Dedifferentiated amniotic fluid mesenchymal stem cell (primary cell): ENCODE measurements around the gene YWHAB.

Source experiments
- DNase-seq: peaks from one replicate; pipeline ENCODE4 v3.0.0-alpha.2; 2016; ENCODE audit errors: extremely low spot score

Gene YWHAB

GRCh38 chr20:44911264-44911921, 25.9 kb downstream of the YWHAB start:
- no peak for DNase-seq

- no peak for DNase-seq
Measured at GRCh38 chr20:44912189-44912588, 26.7 kb downstream of the YWHAB start.

GRCh38 chr20:44914924-44915323, 29.4 kb downstream of the YWHAB start:
- no peak for DNase-seq

- DNase-seq, result no peak
Measured at GRCh38 chr20:44916586-44916985, 31.1 kb downstream of the YWHAB start.

DNA sequence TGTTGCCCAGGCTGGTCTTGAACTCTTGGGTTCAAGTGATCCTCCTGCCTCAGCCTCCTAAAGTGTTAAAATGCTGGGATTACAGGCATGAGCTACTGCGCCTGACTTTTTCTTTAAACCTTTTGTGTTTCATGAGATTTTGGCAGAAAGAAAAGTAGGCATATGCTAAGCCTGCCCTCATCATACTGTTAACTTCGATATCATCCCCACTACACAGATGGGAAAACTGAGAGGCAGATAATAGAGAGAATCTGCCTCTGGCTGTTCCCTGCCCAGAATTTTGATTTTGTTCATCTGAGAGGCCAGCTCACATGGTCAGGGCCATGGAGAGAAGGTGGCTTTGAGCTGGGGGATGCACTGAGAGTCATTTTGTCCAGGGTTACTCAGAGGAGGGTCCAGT, 31.9 kb downstream of the YWHAB start:
- DNase-seq, result no peak

- DNase-seq, result no peak
Measured at GRCh38 chr20:44918342-44918741, 32.8 kb downstream of the YWHAB start.

DNA sequence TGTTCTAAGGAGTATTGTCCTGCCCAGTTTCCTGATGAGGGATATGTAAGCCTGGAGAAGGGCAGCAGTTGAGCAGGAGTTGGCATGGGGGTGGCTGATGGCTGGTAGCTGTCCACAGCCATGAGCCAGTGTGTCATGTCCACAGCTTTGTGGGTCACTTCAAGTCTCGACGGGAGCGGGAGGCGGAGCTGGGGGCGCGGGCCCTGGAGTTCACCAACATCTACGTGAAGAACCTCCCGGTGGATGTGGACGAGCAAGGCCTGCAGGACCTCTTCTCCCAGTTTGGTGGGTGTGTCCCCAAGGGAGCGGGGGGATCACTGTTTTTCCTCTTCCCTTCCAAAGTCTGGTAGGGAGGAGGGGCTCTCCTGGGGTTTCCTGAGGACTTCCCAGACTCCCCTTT, 33.3 kb downstream of the YWHAB start:
- DNase-seq, result no peak

DNA sequence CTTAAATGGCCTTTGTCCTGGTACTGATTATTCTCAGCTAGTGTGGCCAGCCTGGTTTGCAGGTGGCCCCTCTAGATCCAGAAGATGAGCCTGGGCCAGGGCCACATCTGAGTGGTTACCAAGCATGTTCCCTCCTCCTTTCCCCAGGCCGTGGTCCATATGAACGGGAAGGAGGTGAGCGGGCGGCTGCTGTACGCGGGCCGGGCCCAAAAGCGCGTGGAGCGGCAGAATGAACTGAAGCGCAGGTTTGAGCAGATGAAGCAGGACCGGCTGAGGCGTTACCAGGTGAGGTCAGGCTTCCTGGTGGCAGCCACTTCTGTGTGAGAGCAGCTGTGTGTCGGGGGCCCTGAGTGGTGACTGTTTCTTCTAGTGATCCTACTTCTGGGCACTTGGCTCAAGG, 35.9 kb downstream of the YWHAB start:
- no peak for DNase-seq

DNA sequence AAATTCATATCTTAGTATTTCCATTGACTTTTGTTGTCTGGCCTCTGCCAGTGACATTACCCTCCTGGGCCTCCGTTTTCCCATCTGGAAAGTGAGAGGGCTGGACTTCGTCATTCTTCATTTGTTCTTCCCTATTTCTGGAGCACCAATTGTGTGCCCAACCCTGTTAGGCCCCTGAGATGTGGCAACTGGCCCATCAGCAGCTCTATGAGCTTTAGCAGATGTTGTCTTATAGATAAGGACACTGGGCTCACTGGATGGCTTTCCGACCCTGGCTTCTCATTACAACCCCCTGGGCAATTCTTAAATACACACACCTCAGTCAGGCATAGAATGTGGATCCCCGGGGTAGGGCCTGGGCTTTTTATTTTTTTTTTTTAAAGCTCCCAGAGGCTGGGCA, 39.0 kb downstream of the YWHAB start:
- no peak for DNase-seq

DNA sequence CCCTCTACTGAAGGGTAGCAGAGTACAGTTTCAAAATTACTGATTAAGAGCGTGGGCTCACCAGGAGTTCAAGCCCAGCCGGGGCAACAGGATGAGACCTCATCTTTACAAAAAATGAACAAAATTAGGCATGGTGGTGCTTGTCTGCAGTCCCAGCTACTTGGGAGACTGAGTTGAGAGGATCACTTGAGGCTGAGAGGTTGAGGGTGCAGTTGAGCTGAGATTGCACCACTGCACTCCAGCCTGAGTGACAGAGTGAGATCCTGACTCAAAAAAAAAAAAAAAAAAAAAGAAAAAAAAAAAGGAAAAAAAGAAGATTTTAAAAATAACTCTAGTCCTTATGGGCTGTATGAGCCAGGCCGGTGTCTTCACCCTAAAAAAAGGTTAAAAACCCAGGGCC, 43.1 kb downstream of the YWHAB start:
- no peak for DNase-seq

- DNase-seq, result no peak
Measured at GRCh38 chr20:44930517-44931168, 45.1 kb downstream of the YWHAB start.

DNA sequence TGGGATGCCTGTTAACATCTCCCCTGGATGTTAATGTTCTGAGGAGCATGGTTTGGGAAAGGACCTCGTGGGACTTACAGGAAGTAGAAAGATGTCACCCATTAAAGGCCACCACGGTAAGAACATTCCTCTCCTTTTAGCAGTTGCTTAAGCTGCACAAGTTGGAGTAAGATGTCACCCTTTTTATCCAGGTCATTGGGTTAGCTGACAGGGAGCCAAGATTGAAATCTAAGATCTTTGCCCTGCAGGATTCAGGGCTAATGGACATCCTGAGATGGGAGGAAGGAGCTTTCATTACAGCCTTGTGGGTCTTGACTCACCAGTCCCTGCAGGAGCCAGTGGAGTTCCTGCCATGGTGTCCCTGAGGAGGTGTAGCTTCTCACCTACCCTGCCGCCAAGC, 46.4 kb downstream of the YWHAB start:
- DNase-seq, result no peak

DNA sequence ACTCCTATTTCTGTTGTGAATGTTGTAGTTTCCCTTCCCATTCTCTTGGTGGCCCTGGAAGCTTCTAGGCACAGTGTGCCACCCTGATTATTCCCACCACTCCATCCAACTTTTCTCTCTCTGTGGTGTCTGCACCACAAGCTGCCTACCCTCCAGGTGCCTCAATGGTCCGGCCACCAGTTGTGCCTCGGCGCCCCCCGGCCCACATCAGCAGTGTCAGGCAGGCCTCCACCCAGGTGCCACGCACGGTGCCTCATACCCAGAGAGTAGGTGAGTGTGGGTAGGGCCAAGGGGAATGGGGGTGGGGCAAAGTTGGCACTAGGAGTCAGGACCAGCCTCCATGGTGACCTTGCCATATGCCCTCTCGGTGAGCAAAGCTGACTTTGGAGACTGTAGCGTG, 47.4 kb downstream of the YWHAB start:
- DNase-seq, result no peak

DNA sequence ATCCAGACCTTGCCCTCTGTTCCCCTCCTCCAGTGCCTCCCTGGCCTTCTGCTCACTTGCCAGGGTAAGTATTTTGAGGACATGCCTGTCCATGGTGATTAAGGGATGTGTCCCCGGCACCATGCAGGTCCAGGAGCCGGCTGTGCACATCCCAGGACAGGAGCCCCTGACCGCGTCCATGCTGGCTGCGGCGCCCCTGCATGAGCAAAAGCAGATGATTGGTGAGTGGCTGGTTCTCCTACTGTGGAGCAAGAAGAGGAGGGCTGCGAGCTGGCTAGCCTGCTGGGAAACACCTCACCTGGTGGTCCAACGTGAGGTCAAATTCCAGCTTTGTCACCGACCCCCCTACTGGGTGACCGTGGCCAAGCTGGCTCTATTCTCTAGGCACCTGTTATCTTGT, 51.0 kb downstream of the YWHAB start:
- no peak for DNase-seq

DNA sequence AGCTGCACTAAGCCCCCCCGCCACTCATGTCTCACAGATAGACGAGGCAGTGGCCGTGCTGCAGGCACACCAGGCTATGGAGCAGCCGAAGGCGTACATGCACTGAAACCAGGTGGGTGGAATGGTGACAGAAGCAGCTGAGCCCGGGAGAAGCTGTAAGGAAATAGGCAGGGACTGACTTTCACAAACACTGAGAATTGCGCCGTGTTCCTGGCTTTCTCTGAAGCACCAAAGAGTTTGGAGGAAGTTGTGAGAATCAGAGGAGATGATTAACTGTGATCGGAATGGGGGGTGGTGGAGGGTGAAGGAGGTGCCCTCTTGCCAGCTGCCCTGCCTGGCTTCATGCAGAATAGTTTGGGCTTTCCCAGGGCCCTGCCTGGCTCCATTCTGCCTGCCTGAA, 53.1 kb downstream of the YWHAB start:
- DNase-seq, result no peak

GRCh38 chr20:44941120-44941691, 55.7 kb downstream of the YWHAB start:
- DNase-seq, result no peak

DNA sequence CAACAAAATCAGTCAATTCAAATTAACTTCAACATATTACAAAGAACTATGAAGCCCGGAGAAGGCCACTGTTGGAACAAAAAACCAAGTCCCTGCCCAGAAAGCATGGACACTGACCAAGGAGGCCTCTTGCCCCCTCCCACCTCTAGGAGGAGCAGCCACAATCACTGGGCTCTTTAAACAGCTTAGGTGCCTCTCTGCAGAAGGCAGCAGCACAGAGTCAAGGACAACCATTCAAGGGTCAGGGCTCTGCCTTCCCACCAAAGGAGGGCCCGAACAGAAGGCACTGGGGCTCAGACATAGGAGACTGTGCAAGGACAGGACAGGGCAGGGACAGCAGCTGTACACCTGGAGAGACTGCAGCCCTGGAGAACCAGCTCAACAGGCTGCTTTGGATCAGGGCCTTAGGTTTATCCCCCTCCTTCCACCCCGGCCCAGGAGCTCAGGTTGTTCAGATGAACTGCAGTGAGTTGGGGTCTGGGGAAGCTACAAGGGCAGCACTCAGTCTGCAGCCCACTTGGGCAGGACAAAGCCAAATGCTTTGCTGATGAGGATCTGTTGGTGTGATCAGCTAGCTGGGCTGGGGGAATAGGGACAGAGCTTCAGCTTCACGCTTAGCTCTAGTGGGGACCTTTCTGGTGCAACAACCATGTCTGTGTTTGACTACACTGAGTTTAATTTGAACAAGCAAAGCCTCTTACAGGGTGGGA, 56.9 kb downstream of the YWHAB start:
- DNase-seq, result no peak

DNA sequence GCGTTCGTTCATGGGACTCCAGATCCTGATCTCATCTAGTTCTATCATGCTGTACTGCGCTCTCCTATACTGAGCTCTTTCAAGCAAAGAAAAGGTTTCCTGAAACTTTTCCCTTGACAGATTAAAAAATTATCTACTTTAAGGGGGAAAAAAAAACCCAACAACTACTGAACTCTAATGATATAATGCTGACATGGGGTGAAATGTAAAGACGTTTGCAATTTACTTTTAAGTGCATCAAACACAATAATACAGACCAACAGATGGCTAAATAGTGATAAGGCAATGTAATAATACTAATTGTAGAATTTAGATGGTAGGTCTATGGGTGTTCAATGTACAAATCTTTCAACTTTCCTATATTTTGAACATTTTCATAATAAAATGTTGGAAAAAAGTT, 58.3 kb downstream of the YWHAB start:
- no peak for DNase-seq

GRCh38 chr20:44945261-44945660, 59.8 kb downstream of the YWHAB start:
- no peak for DNase-seq

DNA sequence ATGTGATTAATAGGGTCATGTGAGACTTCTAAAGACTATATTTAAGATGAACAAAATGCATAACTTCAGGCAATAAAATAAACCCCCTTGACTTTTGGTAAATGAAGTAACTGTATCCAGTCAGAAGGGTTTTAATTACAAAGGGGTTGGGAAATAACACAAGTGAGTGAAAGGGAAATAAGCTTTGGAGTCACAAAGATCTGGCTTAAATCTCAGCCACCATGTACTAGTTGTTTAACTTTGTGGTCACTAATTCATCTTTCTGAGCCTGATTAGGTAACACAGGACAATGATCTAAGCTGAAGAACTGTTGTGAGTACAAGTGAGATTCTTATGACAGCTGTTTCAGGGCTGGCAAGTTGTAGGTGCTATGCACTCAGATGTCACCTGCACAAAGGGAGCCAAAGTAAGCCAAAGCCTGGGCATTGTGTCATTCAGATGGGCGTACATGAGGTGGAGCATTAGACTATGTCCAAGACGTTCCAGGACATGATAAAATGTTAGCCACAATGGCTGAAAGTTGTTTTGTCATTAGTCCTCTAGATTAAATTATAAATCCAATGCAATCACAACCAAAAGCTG, 60.9 kb downstream of the YWHAB start:
- no peak for DNase-seq

DNA sequence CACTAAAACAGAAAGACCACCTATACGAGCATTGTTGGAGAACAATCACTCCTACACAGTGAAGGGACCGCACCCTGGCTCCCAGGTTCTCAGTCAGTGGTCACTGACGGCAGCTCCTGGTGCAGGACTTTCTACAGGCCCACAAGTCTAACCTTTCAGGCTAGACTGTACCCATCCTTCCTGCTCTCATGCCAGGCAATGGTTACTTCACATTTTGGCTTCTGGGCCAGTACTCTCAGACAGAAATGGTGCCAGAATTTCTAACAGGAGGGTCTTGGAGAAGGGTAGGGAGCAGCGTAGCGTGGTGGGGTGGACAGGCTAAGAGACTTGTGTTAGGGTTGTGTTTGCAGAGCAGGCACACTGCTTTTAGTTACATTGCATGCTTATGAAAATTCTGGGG, 62.6 kb downstream of the YWHAB start:
- no peak for DNase-seq

GRCh38 chr20:44948513-44948912, 63.0 kb downstream of the YWHAB start:
- DNase-seq, result no peak

GRCh38 chr20:44950368-44950767, 64.9 kb downstream of the YWHAB start:
- DNase-seq, result no peak
